NCI-H1436 treated with DMSO at 0.1 percent for 48 hours (cell line): ENCODE results near the gene KIRREL1.

Experiments used
- DNase-seq: peaks from one replicate; lab custom pipeline; 2025; lab: John Stamatoyannopoulos, UW

The KIRREL1 gene

GRCh38 chr1:157993147-157993917 is at the start of gene KIRREL1:
KIRREL1 (plus strand) TSS chr1:157993645; CDS start chr1:157993677, 32 bp downstream.
- no peak for DNase-seq

GRCh38 chr1:157944663-157945280 is 48.7 kb upstream of the KIRREL1 start:
- no peak for DNase-seq

GRCh38 chr1:157948312-157949073 is 45.0 kb upstream of the KIRREL1 start:
- DNase-seq = no peak

GRCh38 chr1:157949074-157949354 is 44.4 kb upstream of the KIRREL1 start:
- DNase-seq = no peak

- DNase-seq = no peak
These were observed 42.2 kb upstream of the KIRREL1 start for GRCh38 chr1:157951230-157951629.

GRCh38 chr1:157952601-157953000 is 40.8 kb upstream of the KIRREL1 start:
- no peak for DNase-seq

- DNase-seq = no peak
These were observed 38.2 kb upstream of the KIRREL1 start for GRCh38 chr1:157955221-157955620.

GRCh38 chr1:157955857-157956256 is 37.6 kb upstream of the KIRREL1 start:
- no peak for DNase-seq

GRCh38 chr1:157956732-157957131 is 36.7 kb upstream of the KIRREL1 start:
- no peak for DNase-seq

- no peak for DNase-seq
These were observed 35.2 kb upstream of the KIRREL1 start for GRCh38 chr1:157958263-157958662.

GRCh38 chr1:157959750-157960149 is 33.7 kb upstream of the KIRREL1 start:
- no peak for DNase-seq

- no peak for DNase-seq
These were observed 32.7 kb upstream of the KIRREL1 start for GRCh38 chr1:157960773-157961172.

- DNase-seq = no peak
These were observed 31.4 kb upstream of the KIRREL1 start for GRCh38 chr1:157961805-157962762.

GRCh38 chr1:157963713-157964112 is 29.7 kb upstream of the KIRREL1 start:
- DNase-seq = no peak

- no peak for DNase-seq
These were observed 27.9 kb upstream of the KIRREL1 start for GRCh38 chr1:157965584-157965983.

GRCh38 chr1:157966031-157966537 is 27.4 kb upstream of the KIRREL1 start:
- no peak for DNase-seq

GRCh38 chr1:157967205-157967604 is 26.2 kb upstream of the KIRREL1 start:
- no peak for DNase-seq

GRCh38 chr1:157968508-157968907 is 24.9 kb upstream of the KIRREL1 start:
- DNase-seq = no peak

- no peak for DNase-seq
These were observed 24.5 kb upstream of the KIRREL1 start for GRCh38 chr1:157968946-157969345.

- no peak for DNase-seq
These were observed 23.6 kb upstream of the KIRREL1 start for GRCh38 chr1:157969697-157970485.

- DNase-seq = no peak
These were observed 21.7 kb upstream of the KIRREL1 start for GRCh38 chr1:157971769-157972168.
